ENCODE measurements around the gene CYP11A1.

CYP11A1 gene

GRCh38 chr15:74367296-74367854 lies at the start of gene CYP11A1:
CYP11A1 (minus strand) TSS chr15:74367646; CDS start chr15:74367585, 61 bp downstream.
- no peak for DNase-seq (ENCODE audit: low read depth)
- no peak within 1 kb of the TSS for H3K4me3 ChIP-seq (ENCODE audit: low read depth, low read length)
- no peak for TF ChIP-seq CTCF (conservative IDR thresholded peaks at IDR 0.05; ENCODE audit: low read depth, low read length)

- no peak for TF ChIP-seq CTCF (conservative IDR thresholded peaks at IDR 0.05; ENCODE audit: low read depth, low read length)
- DNase-seq (ENCODE audit: low read depth): no peak
- H3K4me3 ChIP-seq (ENCODE audit: low read depth, low read length): no peak overlapping the region
Measured at GRCh38 chr15:74417225-74417624, 49.8 kb upstream of the CYP11A1 start.

DNA sequence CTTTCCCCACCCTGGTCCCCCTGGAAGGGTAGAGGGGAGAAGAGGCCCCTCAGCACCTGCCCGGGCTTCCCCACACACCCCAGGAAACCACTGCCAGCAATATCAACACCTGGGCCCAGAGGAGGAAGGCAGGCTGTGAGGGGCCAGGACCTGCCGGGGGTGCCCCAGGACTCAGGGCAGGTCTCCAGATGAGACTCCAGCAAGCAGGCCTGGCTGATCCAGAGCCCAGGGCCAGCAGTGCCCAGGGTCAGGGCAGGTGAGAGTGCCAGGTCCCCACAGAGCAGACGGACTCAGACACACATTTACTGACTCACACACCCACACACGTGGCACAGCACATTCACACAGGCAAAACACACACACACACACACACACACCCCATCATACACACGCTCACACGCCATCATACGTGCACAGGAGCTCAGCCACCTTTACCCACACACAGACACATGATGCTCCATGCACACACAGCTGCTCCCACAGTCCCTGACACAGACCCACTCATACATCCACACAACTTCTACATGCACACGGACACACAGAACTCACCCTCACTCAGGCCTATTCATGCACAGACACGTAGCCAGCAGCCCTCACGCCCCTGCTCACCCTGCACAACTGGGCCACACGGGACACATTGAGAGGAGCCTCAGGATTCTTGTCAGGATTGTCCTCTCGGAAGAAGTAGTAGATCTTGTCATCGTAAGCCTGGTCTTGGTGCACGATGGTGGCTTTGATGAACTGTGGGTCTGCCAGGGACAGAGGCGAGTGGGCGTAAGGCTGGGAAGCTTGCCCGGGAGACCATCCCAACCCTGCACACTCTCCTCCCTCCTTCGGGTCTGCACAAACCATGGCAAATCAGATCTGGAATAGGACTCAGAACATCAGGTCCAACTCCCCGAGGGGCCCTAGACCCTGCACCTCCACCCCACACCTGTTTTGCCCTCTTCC lies 48.8 kb upstream of the CYP11A1 start:
- no peak for DNase-seq (ENCODE audit: low read depth)
- no peak for TF ChIP-seq CTCF (conservative IDR thresholded peaks at IDR 0.05; ENCODE audit: low read depth, low read length)
- H3K4me3 ChIP-seq (ENCODE audit: low read depth, low read length): no peak overlapping the region

GRCh38 chr15:74414603-74415338 lies 47.3 kb upstream of the CYP11A1 start:
- no peak for DNase-seq (ENCODE audit: low read depth)

DNA sequence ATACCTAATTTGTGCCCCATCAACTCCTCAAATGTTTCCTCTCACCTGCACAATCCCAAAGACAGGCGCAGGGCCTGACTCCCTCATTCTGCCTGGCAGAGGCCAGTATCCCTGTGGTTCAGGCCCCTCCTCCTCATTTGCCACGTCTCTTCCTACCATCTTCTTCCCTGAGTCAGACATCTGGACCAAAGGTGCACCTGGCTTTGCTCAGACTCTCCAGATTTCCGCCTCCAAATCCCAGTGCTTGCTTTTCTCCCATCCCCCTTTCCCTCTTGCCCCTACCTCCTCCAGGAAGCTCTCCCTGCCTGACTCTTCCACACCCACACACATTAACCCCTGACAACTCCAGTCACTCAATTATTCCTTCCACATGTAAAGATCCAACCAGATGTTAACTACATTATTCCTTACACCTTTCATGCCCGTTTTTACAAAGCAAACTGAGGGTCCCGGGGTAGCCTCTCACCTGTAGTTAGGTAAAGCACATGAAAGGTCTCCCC lies 46.7 kb upstream of the CYP11A1 start:
- TF ChIP-seq CTCF (conservative IDR thresholded peaks at IDR 0.05; ENCODE audit: low read depth, low read length): no peak
- DNase-seq (ENCODE audit: low read depth): no peak
- H3K4me3 ChIP-seq (ENCODE audit: low read depth, low read length): no peak overlapping the region

More at GRCh38 chr15:74414603-74415338, 47.3 kb upstream of the CYP11A1 start:
- no peak overlapping the region for H3K4me3 ChIP-seq (ENCODE audit: low read depth, low read length)
- no peak for TF ChIP-seq CTCF (conservative IDR thresholded peaks at IDR 0.05; ENCODE audit: low read depth, low read length)

GRCh38 chr15:74413350-74414080 lies 46.1 kb upstream of the CYP11A1 start:
- H3K4me3 ChIP-seq (ENCODE audit: low read depth, low read length): no peak overlapping the region
- no peak for DNase-seq (ENCODE audit: low read depth)
- no peak for TF ChIP-seq CTCF (conservative IDR thresholded peaks at IDR 0.05; ENCODE audit: low read depth, low read length)
